Ramos (cell line): ENCODE results near the gene CREB5.
"Not testable (repeated sequence)": the region's sequence is repeated elsewhere in the genome, so short reads cannot be mapped to it uniquely, and the experiment has no call there.

Experiments used
- in situ Hi-C: fragments of 300-500 bp; cut with MboI; formaldehyde crosslinking; loops from one replicate; pipeline ENCODE4 v1.14.3; 2022; ENCODE audit warnings: low sequenced_read_pairs; ENCODE audit not compliant: unreplicated experiment

Gene CREB5

GRCh38 chr7:28784171-28784902, 372.0 kb downstream of the CREB5 start:
- in situ Hi-C loops, result no loop called here

GRCh38 chr7:28785041-28785995, 373.0 kb downstream of the CREB5 start:
- in situ Hi-C loops, result no loop called here

- in situ Hi-C loops, result not testable (repeated sequence)
Measured at GRCh38 chr7:28786156-28786555, 373.8 kb downstream of the CREB5 start.

GRCh38 chr7:28787106-28787505, 374.8 kb downstream of the CREB5 start:
- in situ Hi-C loops, result no loop called here

GRCh38 chr7:28790467-28790866, 378.1 kb downstream of the CREB5 start:
- in situ Hi-C loops, result no loop called here

- in situ Hi-C loops, result no loop called here
Measured at GRCh38 chr7:28792858-28793257, 380.5 kb downstream of the CREB5 start.

- in situ Hi-C loops, result no loop called here
Measured at GRCh38 chr7:28793381-28794085, 381.2 kb downstream of the CREB5 start.

GRCh38 chr7:28798274-28798673, 386.0 kb downstream of the CREB5 start:
- in situ Hi-C loops, result no loop called here

GRCh38 chr7:28799619-28800018, 387.3 kb downstream of the CREB5 start:
- in situ Hi-C loops, result no loop called here

- in situ Hi-C loops, result no loop called here
Measured at GRCh38 chr7:28800150-28800549, 387.8 kb downstream of the CREB5 start.

GRCh38 chr7:28802450-28802849, 390.1 kb downstream of the CREB5 start:
- in situ Hi-C loops, result no loop called here

- in situ Hi-C loops, result no loop called here
Measured at GRCh38 chr7:28804157-28804556, 391.8 kb downstream of the CREB5 start.

GRCh38 chr7:28804990-28805389, 392.7 kb downstream of the CREB5 start:
- in situ Hi-C loops, result no loop called here

GRCh38 chr7:28806841-28807240, 394.5 kb downstream of the CREB5 start:
- in situ Hi-C loops, result no loop called here

- in situ Hi-C loops, result no loop called here
Measured at GRCh38 chr7:28807396-28807994, 395.2 kb downstream of the CREB5 start.

GRCh38 chr7:28808796-28809533, 396.6 kb downstream of the CREB5 start:
- in situ Hi-C loops, result no loop called here

GRCh38 chr7:28811008-28811407, 398.7 kb downstream of the CREB5 start:
- in situ Hi-C loops, result no loop called here

- in situ Hi-C loops, result no loop called here
Measured at GRCh38 chr7:28811701-28812430, 399.5 kb downstream of the CREB5 start.

- in situ Hi-C loops, result no loop called here
Measured at GRCh38 chr7:28812616-28813015, 400.3 kb downstream of the CREB5 start.
